GM18502 (cell line): ENCODE data around the gene PTGIR.

Source experiments
- ATAC-seq: cut with Tn5 transposase; IDR thresholded peaks from one replicate; pipeline ENCODE4 v1.9.1; 2021; ENCODE audit warnings: mild to moderate bottlenecking; ENCODE audit not compliant: unreplicated experiment, poor library complexity

The PTGIR gene

GRCh38 chr19:46603195-46603637 lies 21.7 kb downstream of the PTGIR start:
- ATAC-seq: no peak

- ATAC-seq: no peak
These were observed 22.3 kb downstream of the PTGIR start for GRCh38 chr19:46602392-46603194.

GRCh38 chr19:46601318-46602224 lies 23.3 kb downstream of the PTGIR start, which contains the start of gene CALM3:
Gene CALM3, plus strand, starts transcription at chr19:46601330. Its CDS starts 105 bp downstream, at chr19:46601435.
- ATAC-seq: no peak

GRCh38 chr19:46600384-46601317 lies 24.2 kb downstream of the PTGIR start:
- peak; percentile 82 for ATAC-seq

- no peak for ATAC-seq
These were observed 25.0 kb downstream of the PTGIR start for GRCh38 chr19:46599716-46600373.

GRCh38 chr19:46598372-46598917 lies 26.4 kb downstream of the PTGIR start:
- no peak for ATAC-seq

GRCh38 chr19:46596008-46596407 lies 28.9 kb downstream of the PTGIR start:
- no peak for ATAC-seq

- ATAC-seq: no peak
These were observed 33.0 kb downstream of the PTGIR start for GRCh38 chr19:46591870-46592269.

- no peak for ATAC-seq
These were observed 33.6 kb downstream of the PTGIR start for GRCh38 chr19:46591254-46591653.

GRCh38 chr19:46587861-46588260 lies 37.0 kb downstream of the PTGIR start:
- ATAC-seq: no peak

- no peak for ATAC-seq
These were observed 38.6 kb downstream of the PTGIR start for GRCh38 chr19:46586294-46586693.

- ATAC-seq: no peak
These were observed 39.4 kb downstream of the PTGIR start for GRCh38 chr19:46585539-46585938.

- no peak for ATAC-seq
These were observed 44.6 kb downstream of the PTGIR start for GRCh38 chr19:46580247-46580646.

GRCh38 chr19:46579361-46579879 lies 45.5 kb downstream of the PTGIR start:
- no peak for ATAC-seq

- no peak for ATAC-seq
These were observed 46.4 kb downstream of the PTGIR start for GRCh38 chr19:46578450-46578849.

- no peak for ATAC-seq
These were observed 50.4 kb downstream of the PTGIR start for GRCh38 chr19:46574533-46574932.

GRCh38 chr19:46573679-46574498 lies 51.0 kb downstream of the PTGIR start:
- ATAC-seq: no peak

- no peak for ATAC-seq
These were observed 53.4 kb downstream of the PTGIR start for GRCh38 chr19:46571495-46571894.
